ENCODE results near the gene TBC1D1. TPM values are rescaled to one million over a fixed set of nuclear protein-coding genes. Genes with fewer than 3 reads are reported as not detected.

TBC1D1 gene
- total RNA-seq, 2 donors from 2014 or later, result 49.8 to 129 TPM

DNA sequence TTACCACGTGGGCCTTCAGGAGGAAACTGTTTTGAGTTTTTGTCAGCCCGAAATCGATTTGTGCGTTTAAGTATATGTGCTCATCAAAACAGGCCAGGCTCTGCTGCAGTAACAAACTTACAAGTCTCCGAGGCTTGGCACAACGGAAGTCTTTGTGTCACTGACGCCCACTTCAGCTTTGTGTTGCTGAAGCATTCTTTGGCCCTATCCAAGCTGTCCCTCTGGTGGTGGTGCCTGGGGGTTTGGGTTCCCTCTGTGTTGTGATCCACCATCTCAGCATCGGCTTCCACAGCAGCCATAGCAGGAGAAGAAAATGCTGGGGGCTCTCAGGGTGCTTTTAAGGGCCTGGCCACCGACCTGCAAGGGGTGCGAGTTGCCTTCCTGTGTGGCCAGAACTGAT is 245.7 kb downstream of the TBC1D1 start:
- Histone ChIP-seq H3K36me3 (no peaks in the 10 kb centered on the region), H3K9me3 (no peaks in the 10 kb centered on the region), H3K27me3 (replicated peaks; ENCODE audit: insufficient read depth) (no peaks in the 10 kb centered on the region), H3K4me3 (no peak overlapping the region), H3K27ac (no peak overlapping the region), H3K4me1 (replicated peaks) (no peaks in the 10 kb centered on the region)
- WGBS, result 95% methylated on average over 10 of the region's 10 CpGs
- TF ChIP-seq, protein P1, sequence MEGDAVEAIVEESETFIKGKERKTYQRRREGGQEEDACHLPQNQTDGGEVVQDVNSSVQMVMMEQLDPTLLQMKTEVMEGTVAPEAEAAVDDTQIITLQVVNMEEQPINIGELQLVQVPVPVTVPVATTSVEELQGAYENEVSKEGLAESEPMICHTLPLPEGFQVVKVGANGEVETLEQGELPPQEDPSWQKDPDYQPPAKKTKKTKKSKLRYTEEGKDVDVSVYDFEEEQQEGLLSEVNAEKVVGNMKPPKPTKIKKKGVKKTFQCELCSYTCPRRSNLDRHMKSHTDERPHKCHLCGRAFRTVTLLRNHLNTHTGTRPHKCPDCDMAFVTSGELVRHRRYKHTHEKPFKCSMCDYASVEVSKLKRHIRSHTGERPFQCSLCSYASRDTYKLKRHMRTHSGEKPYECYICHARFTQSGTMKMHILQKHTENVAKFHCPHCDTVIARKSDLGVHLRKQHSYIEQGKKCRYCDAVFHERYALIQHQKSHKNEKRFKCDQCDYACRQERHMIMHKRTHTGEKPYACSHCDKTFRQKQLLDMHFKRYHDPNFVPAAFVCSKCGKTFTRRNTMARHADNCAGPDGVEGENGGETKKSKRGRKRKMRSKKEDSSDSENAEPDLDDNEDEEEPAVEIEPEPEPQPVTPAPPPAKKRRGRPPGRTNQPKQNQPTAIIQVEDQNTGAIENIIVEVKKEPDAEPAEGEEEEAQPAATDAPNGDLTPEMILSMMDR (IDR thresholded peaks at IDR 0.05), result no peak
- TF ChIP-seq POLR2A (IDR thresholded peaks at IDR 0.05), result no peak
- TF ChIP-seq POLR2AphosphoS5 (IDR thresholded peaks at IDR 0.05), result no peak
- DNase-seq (ENCODE audit: low spot score), result no peak
- intact Hi-C loops (cut with DNase I), result no loop called here

DNA sequence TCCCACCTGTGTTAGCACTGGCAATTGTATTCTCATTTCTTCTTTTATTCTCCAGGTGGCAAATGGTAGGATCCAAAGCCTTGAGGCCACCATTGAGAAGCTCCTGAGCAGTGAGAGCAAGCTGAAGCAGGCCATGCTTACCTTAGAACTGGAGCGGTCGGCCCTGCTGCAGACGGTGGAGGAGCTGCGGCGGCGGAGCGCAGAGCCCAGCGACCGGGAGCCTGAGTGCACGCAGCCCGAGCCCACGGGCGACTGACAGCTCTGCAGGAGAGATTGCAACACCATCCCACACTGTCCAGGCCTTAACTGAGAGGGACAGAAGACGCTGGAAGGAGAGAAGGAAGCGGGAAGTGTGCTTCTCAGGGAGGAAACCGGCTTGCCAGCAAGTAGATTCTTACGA is 246.2 kb downstream of the TBC1D1 start:
- DNase-seq (ENCODE audit: low spot score), result no peak
- TF ChIP-seq, protein P1 (IDR thresholded peaks at IDR 0.05), result no peak
- TF ChIP-seq POLR2AphosphoS5 (IDR thresholded peaks at IDR 0.05) (no peak), POLR2A (IDR thresholded peaks at IDR 0.05) (no peak)
- H3K4me3 ChIP-seq, result no peak overlapping the region
- WGBS, result 95% methylated on average over 17 of the region's 17 CpGs
- no peaks in the 10 kb centered on the region for H3K36me3 ChIP-seq
- intact Hi-C loops (cut with DNase I), result no loop called here
- no peak overlapping the region for H3K27ac ChIP-seq
- no peaks in the 10 kb centered on the region for H3K4me1 ChIP-seq (replicated peaks)
- H3K9me3 ChIP-seq, result no peaks in the 10 kb centered on the region
- no peaks in the 10 kb centered on the region for H3K27me3 ChIP-seq (replicated peaks; ENCODE audit: insufficient read depth)

DNA sequence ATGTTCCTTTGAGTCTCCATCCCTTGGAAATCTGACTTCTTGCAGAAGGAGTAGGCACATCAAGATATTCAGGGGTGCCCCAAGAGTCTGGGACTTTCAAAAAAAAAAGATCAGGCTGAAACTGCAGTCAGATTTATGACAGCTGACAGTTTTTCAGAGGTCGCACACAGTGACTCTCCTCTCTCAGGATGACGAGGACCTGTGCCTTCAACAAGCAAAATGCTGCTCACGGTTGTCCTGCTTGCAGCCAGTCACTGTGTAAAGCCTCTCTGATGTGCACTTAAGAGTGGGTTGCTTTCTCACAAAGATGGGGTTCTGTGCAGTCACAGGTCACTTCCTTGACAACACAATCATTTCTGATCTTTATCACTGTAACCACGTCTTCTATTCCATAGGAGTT is 247.5 kb downstream of the TBC1D1 start:
- no peaks in the 10 kb centered on the region for H3K36me3 ChIP-seq
- DNase-seq (ENCODE audit: low spot score), result no peak
- no peaks in the 10 kb centered on the region for H3K27me3 ChIP-seq (replicated peaks; ENCODE audit: insufficient read depth)
- H3K9me3 ChIP-seq, result no peaks in the 10 kb centered on the region
- no peak overlapping the region for H3K4me3 ChIP-seq
- no peak overlapping the region for H3K27ac ChIP-seq
- intact Hi-C loops (cut with DNase I), result no loop called here
- no peaks in the 10 kb centered on the region for H3K4me1 ChIP-seq (replicated peaks)
- WGBS, result 89% methylated on average over 4 of the region's 4 CpGs
- TF ChIP-seq POLR2AphosphoS5 (IDR thresholded peaks at IDR 0.05) (no peak), POLR2A (IDR thresholded peaks at IDR 0.05) (no peak)
- TF ChIP-seq, protein P1 (IDR thresholded peaks at IDR 0.05), result no peak

DNA sequence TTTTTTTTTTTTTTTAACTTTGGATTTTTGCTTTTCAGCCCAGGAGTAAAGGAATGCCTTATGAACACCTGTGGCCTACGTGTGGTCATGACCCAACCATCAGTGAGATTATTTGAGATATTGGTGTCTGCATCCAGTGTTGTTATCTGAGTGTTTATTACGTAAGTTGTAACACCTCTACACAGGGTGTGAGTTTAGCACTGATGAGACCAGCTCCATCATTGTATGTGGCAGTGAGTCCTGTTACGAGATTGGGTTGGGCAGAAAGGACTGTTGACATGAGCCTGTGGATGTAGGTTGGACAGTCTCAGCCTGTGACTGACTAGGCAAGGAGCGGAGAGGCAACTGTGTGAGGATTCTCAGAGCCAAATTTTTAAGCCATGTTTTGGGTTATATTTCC is 248.3 kb downstream of the TBC1D1 start:
- DNase-seq (ENCODE audit: low spot score), result no peak
- Histone ChIP-seq H3K36me3 (no peaks in the 10 kb centered on the region), H3K9me3 (no peaks in the 10 kb centered on the region), H3K4me1 (replicated peaks) (peaks cover 1% of the 10 kb centered on the region), H3K27me3 (replicated peaks; ENCODE audit: insufficient read depth) (no peaks in the 10 kb centered on the region), H3K4me3 (no peak overlapping the region), H3K27ac (no peak overlapping the region)
- 97% methylated on average over 4 of the region's 4 CpGs for WGBS
- TF ChIP-seq, protein P1 (IDR thresholded peaks at IDR 0.05), result no peak
- TF ChIP-seq POLR2A (IDR thresholded peaks at IDR 0.05) (no peak), POLR2AphosphoS5 (IDR thresholded peaks at IDR 0.05) (no peak)
- intact Hi-C loops (cut with DNase I), result no loop called here

DNA sequence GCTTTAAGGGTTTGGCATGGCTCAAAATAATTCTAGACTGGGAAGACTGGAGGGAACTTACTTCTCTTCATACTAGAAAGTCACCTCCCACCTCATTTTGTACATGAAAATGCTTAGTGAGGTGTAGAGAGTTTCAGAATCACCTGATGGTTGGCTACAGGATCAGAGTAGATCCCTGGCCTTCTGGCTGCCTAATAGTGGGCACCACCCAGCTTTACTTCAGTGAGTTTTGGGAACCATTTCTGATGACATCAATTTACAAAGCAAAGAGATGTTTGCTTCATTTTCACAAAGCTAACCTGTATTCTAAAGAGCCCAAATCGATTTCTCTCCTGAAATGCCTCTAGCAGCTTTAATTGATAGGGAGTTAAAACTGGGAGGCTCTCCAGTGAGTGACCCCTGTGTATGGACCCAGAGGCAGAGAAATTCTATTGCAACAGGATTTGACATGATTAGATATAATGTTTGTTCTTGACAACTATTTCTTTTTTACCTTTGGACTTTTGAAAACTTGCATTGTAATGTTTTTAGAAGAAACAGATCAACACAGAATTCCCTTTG is 249.8 kb downstream of the TBC1D1 start:
- no peak for DNase-seq (ENCODE audit: low spot score)
- Histone ChIP-seq H3K36me3 (no peaks in the 10 kb centered on the region), H3K4me1 (replicated peaks) (peaks cover 3% of the 10 kb centered on the region), H3K27me3 (replicated peaks; ENCODE audit: insufficient read depth) (no peaks in the 10 kb centered on the region), H3K4me3 (no peak overlapping the region), H3K9me3 (no peaks in the 10 kb centered on the region), H3K27ac (no peak overlapping the region)
- intact Hi-C loops (cut with DNase I), result no loop called here
- WGBS, result 94% methylated on average over 1 of the region's 1 CpG
- TF ChIP-seq, protein P1 (IDR thresholded peaks at IDR 0.05), result no peak
- no peak for TF ChIP-seq POLR2AphosphoS5 (IDR thresholded peaks at IDR 0.05)

Measured in prostate gland (tissue), 2 donors.